BJ (cell line): ENCODE results near the gene PDLIM5. TPM values are rescaled to one million over a fixed set of nuclear protein-coding genes. Genes with fewer than 3 reads are reported as not detected.
A peak's percentile ranks its signal among the peaks of the same experiment; 100 is the strongest.
"Not testable (repeated sequence)": the region's sequence is repeated elsewhere in the genome, so short reads cannot be mapped to it uniquely, and the experiment has no call there.

Experiments
- CTCF ChIA-PET: fragments of 350-600 bp; formaldehyde crosslinking; extraction: SDS; loops from one replicate; lab custom pipeline; 2021; ENCODE audit warnings: antibody characterized with exemption, inconsistent platforms; lab: Yijun Ruan, JAX
- POLR2A ChIA-PET: fragments of 300-600 bp; sonication (Branson Sonifier 250); formaldehyde crosslinking; extraction: SDS; loops from one replicate; lab custom pipeline; 2021; ENCODE audit warnings: antibody characterized with exemption; lab: Charles Lee
- DNase-seq: peaks from one replicate; pipeline ENCODE4 v3.0.0-alpha.2; 2011; ENCODE audit warnings: low read depth
- H3K27me3 ChIP-seq: 2 replicates; pipeline ENCODE4 v1.6.0; 2011; ENCODE audit warnings: low read length; ENCODE audit not compliant: control insufficient read depth, insufficient read depth
- H3K36me3 ChIP-seq: 2 replicates; pipeline ENCODE4 v1.5.1; 2011; ENCODE audit warnings: low read length; ENCODE audit not compliant: control insufficient read depth, insufficient read depth
- H3K4me3 ChIP-seq: 2 replicates; pipeline ENCODE4 v1.5.1; 2011; ENCODE audit warnings: low read depth, mild to moderate bottlenecking, control low read depth, low read length
- polyA plus RNA-seq: library from polyadenylated mRNA; depleted of rRNA; stranded (reverse); fragments of >200 nt; gene quantifications from 2 replicates; pipeline ENCODE4 v1.2.3, GENCODE V29; 2011
- TF ChIP-seq, protein P1 (sequence below): IDR thresholded peaks from 2 replicates; pipeline ENCODE4 v1.5.1; 2011; ENCODE audit warnings: low read depth, mild to moderate bottlenecking, control low read depth, inconsistent platforms, low read length, moderate library complexity; ENCODE audit not compliant: insufficient read depth

The PDLIM5 gene
- polyA plus RNA-seq, 1 experiment = 353 TPM

DNA sequence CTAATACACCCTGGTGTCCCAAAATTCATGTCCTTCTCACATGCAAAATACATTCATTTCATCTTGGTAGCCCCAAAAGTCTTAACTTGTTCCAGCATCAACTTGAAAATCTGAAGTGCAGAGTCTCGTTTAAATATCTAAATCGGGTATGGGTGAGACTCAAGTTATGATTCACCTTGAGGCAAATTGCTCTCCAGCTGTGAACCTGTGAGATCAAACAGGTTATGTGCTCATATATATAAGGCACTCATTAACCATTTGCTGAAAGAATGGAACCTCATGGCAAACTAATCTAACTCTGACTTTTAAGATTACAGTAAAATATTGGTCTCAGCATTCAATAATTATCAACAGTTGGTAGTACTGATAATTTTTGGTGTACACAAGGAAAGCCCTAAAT is 55.5 kb downstream of the PDLIM5 start:
- POLR2A ChIA-PET = no interaction called here
- no peak for DNase-seq
- Histone ChIP-seq H3K27me3 (no peaks in the 10 kb centered on the region), H3K36me3 (no peaks in the 10 kb centered on the region), H3K4me3 (no peak overlapping the region)
- TF ChIP-seq, protein P1, sequence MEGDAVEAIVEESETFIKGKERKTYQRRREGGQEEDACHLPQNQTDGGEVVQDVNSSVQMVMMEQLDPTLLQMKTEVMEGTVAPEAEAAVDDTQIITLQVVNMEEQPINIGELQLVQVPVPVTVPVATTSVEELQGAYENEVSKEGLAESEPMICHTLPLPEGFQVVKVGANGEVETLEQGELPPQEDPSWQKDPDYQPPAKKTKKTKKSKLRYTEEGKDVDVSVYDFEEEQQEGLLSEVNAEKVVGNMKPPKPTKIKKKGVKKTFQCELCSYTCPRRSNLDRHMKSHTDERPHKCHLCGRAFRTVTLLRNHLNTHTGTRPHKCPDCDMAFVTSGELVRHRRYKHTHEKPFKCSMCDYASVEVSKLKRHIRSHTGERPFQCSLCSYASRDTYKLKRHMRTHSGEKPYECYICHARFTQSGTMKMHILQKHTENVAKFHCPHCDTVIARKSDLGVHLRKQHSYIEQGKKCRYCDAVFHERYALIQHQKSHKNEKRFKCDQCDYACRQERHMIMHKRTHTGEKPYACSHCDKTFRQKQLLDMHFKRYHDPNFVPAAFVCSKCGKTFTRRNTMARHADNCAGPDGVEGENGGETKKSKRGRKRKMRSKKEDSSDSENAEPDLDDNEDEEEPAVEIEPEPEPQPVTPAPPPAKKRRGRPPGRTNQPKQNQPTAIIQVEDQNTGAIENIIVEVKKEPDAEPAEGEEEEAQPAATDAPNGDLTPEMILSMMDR = no peak
- CTCF ChIA-PET = interaction anchor here (0.9 kb wide), 1 partner anchor 10 kb away, joined by 3 read pairs; no protein-coding TSS in a partner anchor

DNA sequence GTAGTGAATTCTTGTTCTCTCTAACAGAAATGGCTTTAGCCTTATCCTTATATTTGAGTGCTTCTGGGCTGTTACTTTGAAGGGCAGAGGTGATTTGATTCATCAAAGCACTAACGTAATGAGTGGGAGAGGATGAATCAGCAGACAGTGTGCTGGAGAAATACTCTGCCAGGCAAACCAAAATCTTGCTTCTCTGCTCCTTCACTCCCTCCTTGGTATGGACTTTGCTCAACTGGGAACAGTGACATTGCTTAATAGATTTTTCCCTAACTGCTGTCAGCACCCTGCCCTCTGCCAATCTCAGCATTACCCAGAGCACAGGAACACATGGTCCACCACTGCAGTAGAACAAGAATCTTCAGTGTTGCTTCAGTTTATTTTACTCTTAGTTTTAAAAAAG is 56.0 kb downstream of the PDLIM5 start:
- TF ChIP-seq, protein P1 = no peak
- ChIA-PET CTCF (interaction anchor here (0.9 to 1.7 kb wide), 2 partner anchors 9 to 12 kb away, joined by 3 to 6 read pairs; no protein-coding TSS in a partner anchor), POLR2A (interaction anchor here (0.6 kb wide), 1 partner anchor 10 kb away, joined by 4 read pairs; no protein-coding TSS in a partner anchor)
- Histone ChIP-seq H3K36me3 (no peaks in the 10 kb centered on the region), H3K4me3 (no peak overlapping the region), H3K27me3 (no peaks in the 10 kb centered on the region)
- peak; percentile 62 for DNase-seq

DNA sequence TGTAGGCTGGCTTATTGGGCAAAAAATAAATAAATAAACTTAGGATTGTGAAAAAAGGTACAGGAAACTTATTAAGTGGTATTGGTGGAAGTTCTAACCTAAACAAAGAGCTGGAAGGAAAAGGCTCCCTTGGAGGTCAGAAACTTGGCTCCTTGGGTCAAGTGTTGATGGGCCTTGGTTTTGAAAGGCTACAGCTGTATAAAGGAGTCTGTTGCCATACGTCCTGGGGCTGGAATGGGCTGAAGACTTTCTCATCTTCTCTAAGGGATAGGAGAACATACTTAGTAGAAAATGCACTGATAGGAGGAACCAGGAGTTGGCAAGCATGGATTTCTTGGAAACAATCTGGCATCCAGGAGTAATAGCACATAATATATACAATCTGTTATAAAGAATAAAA is 56.6 kb downstream of the PDLIM5 start:
- TF ChIP-seq, protein P1 = no peak
- ChIA-PET POLR2A (interaction anchor here (0.6 kb wide), 1 partner anchor 11 kb away, joined by 4 read pairs; no protein-coding TSS in a partner anchor), CTCF (interaction anchor here (0.9 to 1.7 kb wide), 2 partner anchors 9 to 11 kb away, joined by 3 to 6 read pairs; no protein-coding TSS in a partner anchor)
- no peak overlapping the region for H3K4me3 ChIP-seq
- no peak for DNase-seq
- H3K36me3 ChIP-seq = no peaks in the 10 kb centered on the region
- no peaks in the 10 kb centered on the region for H3K27me3 ChIP-seq

DNA sequence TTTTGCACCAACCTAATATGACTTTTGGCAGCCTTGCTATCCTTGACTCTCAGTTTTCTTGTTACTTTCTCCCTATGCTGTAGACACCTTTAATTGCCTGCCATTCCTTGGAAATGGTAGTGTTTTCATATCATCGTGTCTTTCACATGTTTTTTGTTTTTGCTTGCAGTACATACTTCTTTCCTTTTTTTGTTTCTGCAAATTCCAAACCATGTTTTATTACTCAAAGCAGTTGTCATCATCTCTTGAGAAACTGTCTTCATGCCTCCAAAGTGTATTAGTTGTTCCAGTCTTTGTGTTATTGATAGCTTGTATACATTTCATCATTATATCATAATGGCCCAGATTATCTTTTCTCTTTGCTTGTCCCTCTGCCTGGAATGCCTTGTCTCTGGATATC is 57.1 kb downstream of the PDLIM5 start:
- no peaks in the 10 kb centered on the region for H3K36me3 ChIP-seq
- H3K27me3 ChIP-seq = no peaks in the 10 kb centered on the region
- CTCF ChIA-PET = interaction anchor here (1.7 kb wide), 1 partner anchor 11 kb away, joined by 6 read pairs; no protein-coding TSS in a partner anchor
- no peak overlapping the region for H3K4me3 ChIP-seq
- POLR2A ChIA-PET = no interaction called here
- no peak for DNase-seq
- TF ChIP-seq, protein P1 = no peak

DNA sequence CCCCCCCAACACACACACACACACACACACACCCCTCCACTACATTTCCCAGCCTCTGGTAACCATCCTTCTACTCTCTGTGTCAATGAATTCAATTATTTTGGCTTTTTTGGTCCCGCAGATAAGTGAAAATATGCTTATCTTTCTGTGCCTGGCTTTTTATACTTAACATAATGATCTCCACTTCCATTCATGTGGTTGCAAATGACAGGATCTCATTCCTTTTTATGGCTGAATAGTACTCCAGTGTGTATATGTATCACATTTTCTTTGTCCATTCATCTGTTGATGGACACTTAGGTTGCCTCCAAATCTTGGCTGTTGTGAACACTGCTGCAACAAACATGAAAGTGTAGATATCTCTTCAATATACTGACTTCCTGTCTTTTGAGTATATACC is 59.8 kb downstream of the PDLIM5 start:
- TF ChIP-seq, protein P1 = no peak
- no peaks in the 10 kb centered on the region for H3K27me3 ChIP-seq
- no peaks in the 10 kb centered on the region for H3K36me3 ChIP-seq
- ChIA-PET CTCF (no interaction called here), POLR2A (no interaction called here)
- H3K4me3 ChIP-seq = no peak overlapping the region
- DNase-seq = no peak

DNA sequence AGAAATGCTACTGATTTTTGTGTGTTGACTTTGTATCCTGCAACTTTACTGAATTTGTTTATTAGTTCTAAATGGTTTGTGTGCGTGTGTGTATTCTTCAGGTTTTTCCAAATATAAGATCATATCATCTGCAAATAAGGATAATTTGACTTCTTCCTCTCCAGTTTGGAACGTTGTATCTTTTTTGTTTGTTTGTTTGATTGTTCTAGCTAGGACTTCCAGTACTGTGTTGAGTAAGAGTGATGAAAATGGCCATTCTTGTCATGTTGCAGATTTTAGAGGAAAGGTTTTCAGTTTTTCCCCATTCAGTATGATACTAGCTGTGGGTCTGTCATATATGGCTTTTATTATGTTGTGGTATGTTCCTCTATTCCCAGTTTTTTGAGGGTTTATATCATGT is 61.8 kb downstream of the PDLIM5 start:
- CTCF ChIA-PET, POLR2A ChIA-PET: not testable (repeated sequence)

More for the DNA sequence above, 61.8 kb downstream of the PDLIM5 start:
- H3K36me3 ChIP-seq, H3K27me3 ChIP-seq, DNase-seq, H3K4me3 ChIP-seq: not testable (repeated sequence)
